Measurements from ENCODE around the gene DLGAP1.

GRCh38 chr18:3455090-3455635 is 999.9 kb downstream of the DLGAP1 start:
- TF ChIP-seq EZH2 (IDR thresholded peaks at IDR 0.05; ENCODE audit: borderline replicate concordance, control insufficient read depth, low read depth, low read length), result no peak
- no peak for TF ChIP-seq USF1 (IDR thresholded peaks at IDR 0.05; ENCODE audit: borderline replicate concordance, extremely low read length, insufficient read depth, low read depth, low read length)
- TF ChIP-seq CTCF (IDR thresholded peaks at IDR 0.05 in 2 of 3, conservative IDR thresholded peaks at IDR 0.05 in 1 of 3; ENCODE audit: control insufficient read depth in 2 of 3, extremely low read depth in 1 of 3, insufficient read depth in 1 of 3, low read depth in 3 of 3, low read length in 3 of 3), result no peak
- TF ChIP-seq TCF12 (IDR thresholded peaks at IDR 0.05; ENCODE audit: low read depth, low read length), result no peak
- TF ChIP-seq POLR2AphosphoS5 (IDR thresholded peaks at IDR 0.05; ENCODE audit: low read length), result no peak
- TF ChIP-seq SP1 (IDR thresholded peaks at IDR 0.05; ENCODE audit: low read depth, low read length), result no peak
- no peak for TF ChIP-seq MYC (IDR thresholded peaks at IDR 0.05; ENCODE audit: insufficient read depth, insufficient read length, insufficient replicate concordance, low read length, severe bottlenecking)
- TF ChIP-seq NFYB (IDR thresholded peaks at IDR 0.05; ENCODE audit: insufficient read depth, low read depth, low read length), result no peak
